Colonic mucosa (tissue), 4 donors: Measurements from ENCODE around the gene MED15. TPM values are rescaled to one million over a fixed set of nuclear protein-coding genes. Genes with fewer than 3 reads are reported as not detected.

Experiments
- DNase-seq: peaks from one replicate; pipeline ENCODE4 v3.0.0-alpha.2; 2020
- H3K27ac ChIP-seq: fragments of 200-600 bp; one replicate; pipeline ENCODE4 v1.8.0; 2021
- H3K27me3 ChIP-seq: fragments of 200-600 bp; one replicate; pipeline ENCODE4 v1.8.0; 2021
- H3K36me3 ChIP-seq: fragments of 200-600 bp; one replicate; pipeline ENCODE4 v1.8.0; 2021
- H3K4me1 ChIP-seq: fragments of 200-600 bp; one replicate; pipeline ENCODE4 v1.8.0; 2021; ENCODE audit warnings: mild to moderate bottlenecking
- H3K4me3 ChIP-seq: fragments of 200-600 bp; one replicate; pipeline ENCODE4 v1.8.0; 2021
- H3K9ac ChIP-seq, 2 donors: one replicate each; pipeline ENCODE4 v1.7.0; 2013; ENCODE audit warnings: control low read depth in 2 of 2, low read depth in 2 of 2, low read length in 2 of 2
- H3K9me3 ChIP-seq: fragments of 200-600 bp; one replicate; pipeline ENCODE4 v1.8.0; 2021
- CTCF ChIP-seq: fragments of 200-600 bp; IDR thresholded peaks from one replicate; pipeline ENCODE4 v1.8.0; 2022; ENCODE audit warnings: antibody characterized with exemption, mild to moderate bottlenecking
- intact Hi-C: fragments of 100-400 bp; cut with DNase I; formaldehyde crosslinking; loops from one replicate; pipeline ENCODE4 v1.14.1; 2022
- total RNA-seq, 2 donors: library from RNA; stranded (reverse); fragmentation: NEBNext Ultra II Directional in 1 of 2; extraction: Animal tissue kit (Norgen Biotek cat#: 25700) in 1 of 2; gene quantifications; one replicate each; pipeline ENCODE4 v1.2.1, GENCODE V29; 2021
- donor health status: healthy.
- donor health status: DM: no; HTN: no; CAD: no.
- donor health status: DM: no; HTN: no; CAD: no.

The MED15 gene
- total RNA-seq, 2 donors from 2014 or later = 93.1 to 102 TPM

DNA sequence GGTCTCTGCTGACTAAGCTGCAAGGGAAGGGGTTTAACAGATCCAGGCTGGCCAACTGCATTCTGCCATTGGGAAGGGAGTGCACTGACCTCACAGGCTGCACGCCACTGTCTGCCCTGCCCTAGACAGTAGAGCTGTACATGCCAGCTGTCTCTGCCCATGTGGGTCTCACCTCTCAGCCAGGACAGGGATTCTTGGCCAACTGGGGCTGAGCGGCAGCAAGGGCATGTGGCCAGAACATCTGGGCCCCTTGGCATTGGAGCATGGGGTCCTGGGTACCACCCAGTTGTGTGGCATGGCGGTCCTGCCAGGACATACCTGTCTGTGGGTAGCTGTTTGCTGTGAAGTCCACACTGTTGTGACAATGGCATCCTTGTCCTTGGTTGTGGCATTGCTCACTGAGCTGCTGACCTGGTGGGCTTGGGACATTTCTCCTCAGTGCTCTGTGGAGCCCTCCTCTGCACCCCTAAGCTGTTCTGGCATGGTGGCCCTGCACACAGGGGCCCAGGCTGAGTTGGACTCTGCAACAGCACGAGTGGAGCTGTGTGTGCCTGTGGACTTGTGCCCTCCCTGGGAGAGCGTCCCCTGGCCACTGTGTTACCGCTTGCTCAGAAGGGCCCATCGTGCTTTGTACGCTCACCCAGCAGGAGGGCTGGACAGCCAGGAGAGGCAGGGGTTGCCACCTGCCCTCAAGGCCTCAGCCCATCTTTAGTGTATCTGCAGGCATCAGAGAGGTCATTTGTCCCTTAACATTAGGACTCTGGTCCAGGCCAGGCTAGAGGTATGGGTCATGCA is 46.7 kb downstream of the MED15 start:
- TF ChIP-seq CTCF = no peak
- no peak overlapping the region for H3K4me3 ChIP-seq

DNA sequence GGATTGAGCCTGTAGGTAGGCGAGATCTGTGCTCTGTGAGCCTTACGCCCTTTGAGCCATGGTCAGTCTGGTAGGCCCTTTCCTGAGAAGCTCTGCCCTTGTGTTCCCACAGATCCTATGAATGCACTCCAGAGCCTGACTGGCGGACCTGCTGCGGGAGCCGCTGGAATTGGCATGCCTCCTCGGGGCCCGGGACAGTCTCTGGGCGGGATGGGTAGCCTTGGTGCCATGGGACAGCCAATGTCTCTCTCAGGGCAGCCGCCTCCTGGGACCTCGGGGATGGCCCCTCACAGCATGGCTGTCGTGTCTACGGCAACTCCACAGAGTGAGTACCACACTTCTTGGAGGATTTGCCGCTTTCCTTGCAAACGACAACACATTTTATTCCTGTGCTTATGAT is 47.4 kb downstream of the MED15 start:
- intact Hi-C loops = no loop called here
- H3K9ac ChIP-seq = no peak overlapping the region
- no peak overlapping the region for H3K27ac ChIP-seq
- H3K36me3 ChIP-seq = peaks cover 11% of the 10 kb centered on the region
- no peaks in the 10 kb centered on the region for H3K9me3 ChIP-seq
- H3K4me3 ChIP-seq = no peak overlapping the region
- H3K4me1 ChIP-seq = peaks cover 13% of the 10 kb centered on the region
- no peak for DNase-seq
- no peaks in the 10 kb centered on the region for H3K27me3 ChIP-seq
- no peak for TF ChIP-seq CTCF

More for the DNA sequence above, 46.7 kb downstream of the MED15 start:
- Histone ChIP-seq H3K9me3 (no peaks in the 10 kb centered on the region), H3K36me3 (peaks cover 7% of the 10 kb centered on the region), H3K9ac (no peak overlapping the region), H3K4me1 (peaks cover 13% of the 10 kb centered on the region), H3K27ac (no peak overlapping the region), H3K27me3 (no peaks in the 10 kb centered on the region)
- intact Hi-C loops = no loop called here
- DNase-seq = no peak

DNA sequence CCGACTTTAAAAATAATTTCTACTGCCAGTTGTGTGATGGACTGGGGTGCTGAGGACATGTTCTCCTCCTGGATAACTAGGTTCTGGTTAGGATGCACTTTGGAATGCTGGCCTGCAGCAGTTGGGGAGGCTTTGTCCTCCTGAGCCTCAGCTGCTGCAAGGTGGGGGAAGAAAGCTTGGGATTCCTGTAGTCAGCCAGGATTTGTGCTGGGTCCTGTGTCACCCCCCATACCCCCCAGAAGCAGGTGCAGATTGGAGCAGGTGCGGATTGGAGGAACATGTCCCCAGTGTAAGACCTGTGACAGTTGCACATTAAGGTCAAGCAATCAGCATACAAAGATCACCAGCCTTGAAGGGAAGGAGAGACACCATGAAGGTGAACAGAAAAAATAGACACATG is 51.1 kb downstream of the MED15 start:
- H3K27me3 ChIP-seq = no peaks in the 10 kb centered on the region
- no peak for DNase-seq
- no peak for TF ChIP-seq CTCF
- no peaks in the 10 kb centered on the region for H3K9me3 ChIP-seq
- no peak overlapping the region for H3K27ac ChIP-seq
- H3K4me1 ChIP-seq = no peaks in the 10 kb centered on the region
- intact Hi-C loops = no loop called here
- H3K9ac ChIP-seq = no peak overlapping the region
- peaks cover 11% of the 10 kb centered on the region for H3K36me3 ChIP-seq
- no peak overlapping the region for H3K4me3 ChIP-seq

GRCh38 chr22:20559174-20559760 is 51.9 kb downstream of the MED15 start:
- H3K36me3 ChIP-seq = peaks cover 6% of the 10 kb centered on the region
- H3K9ac ChIP-seq = no peak overlapping the region
- DNase-seq = no peak
- TF ChIP-seq CTCF = no peak
- H3K9me3 ChIP-seq = no peaks in the 10 kb centered on the region
- intact Hi-C loops = no loop called here
- H3K4me3 ChIP-seq = no peak overlapping the region
- H3K27me3 ChIP-seq = no peaks in the 10 kb centered on the region
- no peaks in the 10 kb centered on the region for H3K4me1 ChIP-seq
- no peak overlapping the region for H3K27ac ChIP-seq

- H3K9ac ChIP-seq = no peak overlapping the region
- H3K27ac ChIP-seq = no peak overlapping the region
- intact Hi-C loops = loop anchor here (5.0 to 10.0 kb wide), 2 partner anchors 68 to 134 kb away; no protein-coding TSS in a partner anchor
- H3K9me3 ChIP-seq = no peaks in the 10 kb centered on the region
- no peak for TF ChIP-seq CTCF
- peaks cover 4% of the 10 kb centered on the region for H3K36me3 ChIP-seq
- H3K4me3 ChIP-seq = no peak overlapping the region
- no peaks in the 10 kb centered on the region for H3K4me1 ChIP-seq
- DNase-seq = no peak
- H3K27me3 ChIP-seq = no peaks in the 10 kb centered on the region
These were observed 53.3 kb downstream of the MED15 start for GRCh38 chr22:20560716-20561115.
